Mesenteric fat pad (tissue), 1 donor: Measurements from ENCODE around the gene RECK. TPM values are rescaled to one million over a fixed set of nuclear protein-coding genes. Genes with fewer than 3 reads are reported as not detected.

Experiments used
- DNase-seq: peaks from one replicate; pipeline ENCODE4 v3.0.0-alpha.2; 2020; ENCODE audit warnings: low spot score
- total RNA-seq: library from RNA; stranded (reverse); fragmentation: NEBNext Ultra II Directional; extraction: Animal tissue kit (Norgen Biotek cat#: 25700); gene quantifications from one replicate; pipeline ENCODE4 v1.2.1, GENCODE V29; 2021
- donor health status: DM: yes; HTN: yes; CAD: no.

Gene RECK
- total RNA-seq, 1 donor from 2014 or later: 18.5 TPM

- peak; percentile 87 for DNase-seq
Observed at GRCh38 chr9:36137392-36138004, 100.8 kb downstream of the RECK start.

GRCh38 chr9:36138496-36138895, 101.8 kb downstream of the RECK start:
- peak; percentile 67 for DNase-seq

GRCh38 chr9:36138901-36139300, 102.2 kb downstream of the RECK start:
- peak; percentile 78 for DNase-seq

- DNase-seq: peak; percentile 64
Observed at GRCh38 chr9:36140086-36141084, 103.7 kb downstream of the RECK start.

- peak; percentile 75 for DNase-seq
Observed at GRCh38 chr9:36141288-36141687, 104.6 kb downstream of the RECK start.

GRCh38 chr9:36141761-36142160, 105.0 kb downstream of the RECK start:
- peak; percentile 69 for DNase-seq

- DNase-seq: no peak
Observed at GRCh38 chr9:36142510-36143244, 106.0 kb downstream of the RECK start.

- DNase-seq: no peak
Observed at GRCh38 chr9:36143245-36143641, 106.5 kb downstream of the RECK start.

- DNase-seq: no peak
Observed at GRCh38 chr9:36144309-36145232, 107.9 kb downstream of the RECK start.

- DNase-seq: no peak
Observed at GRCh38 chr9:36145970-36146369, 109.3 kb downstream of the RECK start.

GRCh38 chr9:36146651-36147050, 109.9 kb downstream of the RECK start:
- no peak for DNase-seq

- DNase-seq: no peak
Observed at GRCh38 chr9:36147441-36148175, 110.9 kb downstream of the RECK start.

- DNase-seq: peak; percentile 98
Observed at GRCh38 chr9:36148311-36149051, 111.8 kb downstream of the RECK start.

- DNase-seq: no peak
Observed at GRCh38 chr9:36149197-36149596, 112.5 kb downstream of the RECK start.

GRCh38 chr9:36150574-36151315, 114.0 kb downstream of the RECK start:
- no peak for DNase-seq

GRCh38 chr9:36151316-36152210, 114.8 kb downstream of the RECK start:
- no peak for DNase-seq

- no peak for DNase-seq
Observed at GRCh38 chr9:36152741-36153438, 116.2 kb downstream of the RECK start.
